Right hindlimb (tissue), 1 donor: ENCODE results near the gene LRRC8E.
"Not testable (repeated sequence)": the region's sequence is repeated elsewhere in the genome, so short reads cannot be mapped to it uniquely, and the experiment has no call there.

ENCODE experiments used
- DNase-seq: peaks from one replicate; pipeline ENCODE4 v3.0.0-alpha.2; 2018

The LRRC8E gene

DNA sequence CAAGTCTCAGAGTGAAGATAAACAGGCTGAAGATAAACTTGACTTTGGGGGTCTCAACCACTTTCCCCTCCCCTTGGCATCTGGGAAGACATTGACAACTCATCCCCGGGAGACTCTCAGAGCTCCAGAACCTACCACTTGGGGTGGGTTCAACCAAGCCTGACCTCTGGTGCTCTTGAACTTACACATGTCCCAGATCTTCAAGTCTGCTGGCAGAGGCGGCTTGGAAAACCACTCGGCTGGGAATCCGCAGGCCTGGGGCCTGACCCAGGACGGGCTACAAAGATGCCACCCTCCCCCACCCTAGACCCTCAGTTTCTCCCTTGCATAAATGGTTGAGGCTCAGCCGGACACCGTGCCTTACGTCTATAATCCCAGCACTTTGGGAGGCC lies 512 bp downstream of the LRRC8E start:
- DNase-seq: no peak

DNA sequence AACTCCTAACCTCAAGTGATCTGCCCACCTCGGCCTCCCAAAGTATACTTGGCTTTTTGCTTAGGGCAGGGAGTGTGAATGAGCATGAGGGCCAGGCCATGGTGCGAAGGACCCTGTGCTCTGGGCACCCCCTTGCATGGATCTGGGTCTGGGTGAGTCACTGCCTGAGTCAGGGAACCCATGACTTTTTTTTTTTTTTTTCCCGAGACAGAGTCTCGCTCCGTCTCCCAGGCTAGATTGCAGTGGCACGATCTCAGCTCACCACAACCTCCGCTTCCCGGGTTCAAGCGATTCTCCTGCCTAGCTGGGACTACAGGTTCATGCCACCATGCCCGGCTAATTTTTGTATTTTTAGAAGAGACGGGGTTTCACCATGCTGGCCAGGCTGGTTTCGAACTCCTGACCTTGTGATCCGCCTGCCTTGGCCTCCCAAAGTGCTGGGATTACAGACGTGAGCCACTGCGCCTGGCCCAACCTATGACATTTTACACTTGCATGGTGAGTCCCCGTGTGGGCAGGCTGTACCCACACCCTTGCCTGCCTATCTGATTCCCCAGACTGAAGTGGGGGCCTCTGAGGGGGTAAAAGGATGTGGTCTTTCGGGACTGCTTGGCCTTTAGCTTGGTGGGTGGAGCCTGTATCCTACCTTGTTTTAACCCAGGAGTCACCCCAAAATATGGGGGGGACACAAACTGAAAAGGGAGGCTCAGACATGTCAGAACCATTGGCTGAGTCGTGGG lies 5.2 kb downstream of the LRRC8E start:
- DNase-seq: not testable (repeated sequence)

DNA sequence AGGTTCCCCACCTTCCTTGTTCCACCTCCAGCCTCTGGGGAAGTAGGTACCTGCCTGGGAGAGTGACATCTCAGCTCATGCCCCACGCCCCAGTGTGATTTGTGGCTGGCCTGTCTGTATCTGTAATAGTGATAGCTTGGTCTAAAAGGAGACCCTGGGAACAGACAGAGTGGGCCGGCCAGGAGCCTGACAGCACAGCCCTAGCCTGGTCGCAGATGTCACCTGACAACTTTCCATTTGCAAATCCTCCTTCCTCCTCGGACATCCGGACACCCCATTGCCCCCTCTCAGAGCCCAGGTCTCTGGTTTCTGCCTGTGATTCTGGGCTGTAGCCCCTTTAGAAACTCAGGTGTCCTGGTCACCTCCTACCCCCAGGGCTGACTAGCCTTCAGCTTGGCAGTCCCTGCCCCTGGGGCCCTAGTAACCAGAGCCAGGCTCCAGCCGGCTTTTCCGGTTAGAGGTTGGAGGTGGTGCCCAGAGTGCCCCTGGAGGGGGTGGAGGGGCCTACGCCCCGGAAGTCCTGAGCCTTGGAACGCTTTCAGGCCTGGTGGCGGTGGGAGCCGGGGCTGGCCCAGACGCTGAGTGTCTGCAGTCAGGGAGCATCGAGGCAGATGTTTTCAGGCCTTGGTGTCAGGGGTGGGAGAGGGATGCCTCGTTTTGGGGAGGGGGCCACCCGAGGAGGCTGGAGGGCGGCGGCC lies 6.5 kb downstream of the LRRC8E start:
- no peak for DNase-seq

DNA sequence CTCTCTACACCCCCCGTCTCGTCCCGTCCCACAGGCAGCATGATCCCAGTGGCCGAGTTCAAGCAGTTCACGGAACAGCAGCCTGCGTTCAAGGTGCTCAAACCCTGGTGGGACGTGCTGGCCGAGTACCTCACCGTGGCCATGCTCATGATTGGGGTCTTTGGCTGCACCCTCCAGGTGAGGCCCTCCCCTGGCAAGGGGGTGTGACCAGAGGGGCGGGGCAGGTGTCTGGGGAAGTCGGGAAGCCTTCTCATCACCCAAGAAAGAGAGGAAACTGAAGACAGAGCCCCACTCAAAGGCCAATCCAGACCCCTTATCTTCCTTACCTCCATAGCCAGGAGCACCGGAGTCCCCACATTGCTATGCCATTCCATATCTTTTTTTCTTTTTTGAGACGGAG lies 7.3 kb downstream of the LRRC8E start:
- DNase-seq: no peak

DNA sequence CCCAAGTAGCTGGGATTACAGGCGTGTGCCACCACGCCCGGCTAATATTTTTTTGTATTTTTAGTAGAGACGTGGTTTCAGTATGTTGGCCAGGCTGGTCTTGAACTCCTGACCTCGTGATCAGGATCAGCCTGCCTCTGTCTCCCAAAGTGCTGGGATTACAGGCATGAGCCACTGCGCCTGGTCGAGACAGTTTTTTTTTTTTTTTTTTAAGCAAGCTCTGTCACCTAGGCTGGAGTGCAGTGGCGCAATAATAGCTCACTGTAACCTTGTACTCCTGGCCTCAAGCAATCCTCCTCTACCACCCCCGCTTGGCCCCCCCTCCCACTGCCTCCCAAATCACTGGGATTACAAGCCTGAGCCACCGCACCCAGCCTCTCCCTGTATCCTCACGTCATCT lies 9.0 kb downstream of the LRRC8E start:
- no peak for DNase-seq

DNA sequence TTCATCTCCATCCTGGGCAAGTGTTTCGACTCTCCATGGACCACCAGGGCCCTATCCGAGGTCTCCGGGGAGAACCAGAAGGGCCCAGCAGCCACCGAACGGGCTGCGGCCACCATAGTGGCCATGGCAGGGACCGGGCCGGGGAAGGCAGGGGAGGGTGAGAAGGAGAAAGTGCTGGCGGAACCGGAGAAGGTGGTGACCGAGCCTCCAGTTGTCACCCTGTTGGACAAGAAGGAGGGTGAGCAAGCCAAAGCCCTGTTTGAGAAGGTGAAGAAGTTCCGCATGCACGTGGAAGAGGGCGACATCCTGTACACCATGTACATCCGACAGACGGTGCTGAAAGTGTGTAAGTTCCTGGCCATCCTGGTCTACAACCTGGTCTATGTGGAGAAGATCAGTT lies 10.7 kb downstream of the LRRC8E start:
- DNase-seq: no peak

- DNase-seq: no peak
Measured at GRCh38 chr19:7899751-7900378, 11.6 kb downstream of the LRRC8E start.

GRCh38 chr19:7900401-7900870 lies 12.1 kb downstream of the LRRC8E start:
- DNase-seq: no peak

DNA sequence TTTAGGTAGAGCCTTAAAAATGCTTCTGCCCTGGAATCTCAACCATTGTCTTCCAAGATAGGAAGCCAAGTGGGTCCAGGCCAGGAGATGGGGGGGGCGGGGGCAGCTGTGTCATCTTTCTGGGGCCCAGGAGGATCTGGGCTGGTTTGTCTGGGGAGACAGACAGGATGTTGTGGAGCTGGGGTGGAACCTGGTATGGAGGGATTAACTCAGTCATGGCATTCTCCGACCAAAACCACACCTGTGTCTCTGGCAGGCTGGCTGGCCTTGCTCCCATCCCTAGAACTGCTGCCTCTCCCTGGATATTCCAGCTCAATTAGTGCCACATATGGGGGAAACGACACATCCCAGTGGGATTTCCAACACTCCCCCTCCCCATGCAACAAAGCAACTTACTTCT lies 12.6 kb downstream of the LRRC8E start:
- DNase-seq: no peak

GRCh38 chr19:7901337-7901736 lies 13.0 kb downstream of the LRRC8E start:
- no peak for DNase-seq

DNA sequence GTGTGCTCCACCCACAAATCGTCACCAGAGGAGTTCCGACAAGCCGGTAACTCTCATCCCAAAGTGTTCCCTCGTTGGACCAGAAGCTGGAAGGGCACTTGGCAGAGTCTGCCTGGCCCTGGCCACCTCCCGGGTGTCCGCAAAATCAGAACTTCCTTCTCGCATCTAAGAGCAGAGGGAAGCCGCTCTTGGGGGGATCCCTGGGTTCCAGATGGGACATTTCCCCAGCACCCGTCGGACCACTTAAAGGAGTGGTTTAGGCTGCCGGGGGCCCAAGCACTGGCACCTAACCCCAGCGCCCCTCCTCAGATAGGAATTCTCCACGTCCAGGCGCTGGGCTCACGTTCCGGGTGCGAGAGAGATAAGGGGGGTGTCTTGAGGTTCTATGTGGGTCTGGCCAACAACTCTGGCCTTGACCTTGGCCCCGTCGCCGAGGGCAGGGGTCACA lies 14.5 kb downstream of the LRRC8E start:
- no peak for DNase-seq

DNA sequence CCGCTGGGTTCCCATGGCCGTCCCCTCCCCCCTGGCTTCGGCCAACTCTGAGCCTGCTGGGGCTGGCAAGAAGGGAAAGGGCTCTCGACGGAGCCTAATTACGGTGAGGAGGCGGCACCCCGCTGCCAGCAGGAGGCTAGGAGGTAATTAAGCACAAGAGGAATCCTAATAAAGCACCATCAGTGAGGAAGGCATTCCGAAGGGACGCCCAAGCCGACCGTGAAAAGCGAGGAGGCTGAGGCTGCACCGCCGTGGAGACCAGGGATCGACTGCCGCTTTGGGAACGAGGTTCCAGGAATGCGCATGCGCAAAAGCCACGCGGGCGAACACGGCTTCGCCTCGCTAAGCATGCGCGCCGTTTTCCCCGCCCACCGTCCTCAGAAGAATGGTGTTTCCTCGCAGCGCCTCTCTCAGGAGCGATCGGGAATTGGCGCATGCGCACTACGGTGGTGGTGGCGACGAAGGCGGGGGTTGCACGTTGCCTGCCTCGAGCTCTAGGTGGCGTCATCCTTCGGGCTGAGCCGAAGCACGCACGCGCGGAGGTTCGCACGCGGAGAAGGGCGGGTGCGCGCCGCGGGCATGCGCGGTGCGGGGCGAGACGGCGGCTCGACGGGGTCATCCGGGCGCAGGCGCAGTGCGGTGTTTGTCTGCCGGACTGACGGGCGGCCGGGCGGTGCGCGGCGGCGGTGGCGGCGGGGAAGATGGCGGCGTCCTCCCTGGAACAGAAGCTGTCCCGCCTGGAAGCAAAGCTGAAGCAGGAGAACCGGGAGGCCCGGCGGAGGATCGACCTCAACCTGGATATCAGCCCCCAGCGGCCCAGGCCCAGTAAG lies 15.1 kb downstream of the LRRC8E start, which contains the start of gene MAP2K7:
Gene MAP2K7, plus strand, starts transcription at position 634 of the 830 bp plus-strand sequence. Its CDS starts 68 bp downstream, at position 702.
- DNase-seq: peak; percentile 100

GRCh38 chr19:7904074-7905020 lies 16.0 kb downstream of the LRRC8E start:
- peak; percentile 68 for DNase-seq

DNA sequence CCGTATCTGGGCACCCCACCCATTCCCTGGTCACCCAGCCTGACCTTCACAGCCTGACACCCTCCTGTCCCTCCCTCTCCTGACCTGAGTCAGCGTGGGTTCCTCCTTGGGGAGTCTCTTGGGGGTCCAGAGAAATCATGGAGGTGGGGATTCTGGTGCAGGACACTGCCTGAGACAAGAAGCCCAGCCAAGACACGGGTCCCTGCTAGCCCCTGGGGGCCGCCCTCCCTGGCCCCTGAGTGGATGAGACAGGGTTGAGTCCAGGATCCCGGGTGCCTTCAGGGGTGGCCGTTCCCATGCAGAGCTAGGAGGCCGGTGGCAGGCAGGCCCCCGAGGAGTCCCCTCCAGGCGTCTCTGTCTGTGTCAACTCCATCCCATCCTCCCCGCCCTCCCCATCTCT lies 17.0 kb downstream of the LRRC8E start:
- DNase-seq: no peak

DNA sequence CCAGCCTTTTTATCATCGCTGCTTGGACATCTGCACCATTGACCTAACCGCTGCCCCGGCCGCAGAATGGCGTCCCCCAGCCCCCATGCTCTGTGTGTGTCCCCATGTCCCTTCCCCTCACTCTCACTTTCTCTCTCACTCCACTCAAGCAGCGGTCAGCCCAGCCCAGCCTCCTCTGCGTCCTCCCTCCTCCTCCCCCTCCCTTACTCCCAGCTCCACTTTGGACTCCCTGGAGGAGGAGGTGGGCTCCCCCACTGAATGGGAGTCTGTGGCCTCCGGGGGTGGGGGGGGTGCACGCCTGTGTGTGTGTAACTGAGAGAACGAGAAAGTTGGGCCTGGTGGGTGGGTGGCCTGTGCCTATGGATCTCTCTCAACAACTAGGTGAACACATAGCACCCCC lies 17.5 kb downstream of the LRRC8E start:
- no peak for DNase-seq

DNA sequence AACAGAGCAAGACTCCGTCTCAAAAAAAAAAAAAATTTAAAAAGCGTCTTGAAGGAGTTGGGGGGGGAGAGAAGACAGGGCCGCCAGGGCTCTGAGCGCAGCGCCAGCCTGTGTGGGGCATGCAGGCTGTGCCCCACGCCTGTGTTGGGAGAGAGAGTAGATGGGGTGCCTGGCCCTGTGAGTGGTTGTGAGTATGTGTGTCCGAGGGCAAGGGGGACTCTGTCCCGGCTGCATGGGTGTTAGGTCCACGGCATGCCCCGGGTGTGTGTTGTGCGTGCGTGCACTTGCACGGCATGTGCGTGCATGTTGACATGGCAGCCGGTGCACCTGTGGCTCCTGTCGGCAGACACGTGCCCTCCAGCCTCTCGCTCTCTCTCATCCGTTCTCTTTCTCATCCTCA lies 18.8 kb downstream of the LRRC8E start:
- no peak for DNase-seq

GRCh38 chr19:7907544-7907943 lies 19.2 kb downstream of the LRRC8E start:
- DNase-seq: no peak

GRCh38 chr19:7908078-7908699 lies 19.9 kb downstream of the LRRC8E start:
- DNase-seq: no peak

DNA sequence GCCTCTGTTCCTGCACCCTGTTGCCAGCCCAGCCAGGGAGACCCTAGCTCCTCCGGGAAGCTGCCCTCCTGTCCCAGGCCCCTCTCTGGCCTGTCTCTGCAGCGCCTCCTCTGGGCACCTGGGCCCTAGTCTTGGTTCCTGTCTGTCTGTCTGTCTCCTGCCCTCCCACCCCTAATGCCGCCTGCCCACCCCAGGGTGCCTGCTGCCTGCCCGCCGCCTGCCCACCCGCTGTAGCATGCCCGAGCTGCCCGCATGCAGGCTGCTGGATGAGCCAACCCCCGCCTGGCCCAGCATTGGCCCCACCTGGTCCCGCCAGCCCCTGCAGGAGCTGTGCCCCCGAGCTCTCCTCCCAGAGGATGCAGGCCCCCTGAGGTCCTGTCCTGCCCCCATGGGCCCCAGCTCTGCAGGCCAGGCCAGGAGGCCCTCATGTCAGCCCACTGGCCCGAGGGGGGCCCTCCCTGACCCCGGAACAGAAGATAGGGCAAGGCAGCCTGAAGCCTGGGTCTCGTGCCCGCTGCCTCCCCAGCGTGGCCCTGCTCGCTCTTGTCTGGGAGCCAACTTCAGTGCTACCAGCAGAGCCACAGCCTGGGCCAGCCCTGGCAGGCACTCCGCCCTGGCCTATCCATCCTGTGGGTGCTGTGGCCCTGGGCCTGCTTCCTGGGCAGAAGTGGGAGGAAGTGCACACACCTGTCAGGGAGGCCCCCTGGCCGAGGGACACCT lies 20.6 kb downstream of the LRRC8E start:
- no peak for DNase-seq

GRCh38 chr19:7909471-7910067 lies 21.3 kb downstream of the LRRC8E start:
- DNase-seq: no peak
